Skeletal muscle tissue (tissue), 4 donors: ENCODE data around the gene SLC11A2. TPM values are rescaled to one million over a fixed set of nuclear protein-coding genes. Genes with fewer than 3 reads are reported as not detected.

Experiments used
- H3K27ac ChIP-seq: one replicate; pipeline ENCODE4 v1.7.0; 2013; ENCODE audit warnings: mild to moderate bottlenecking, low read depth, low read length, inconsistent platforms
- H3K27me3 ChIP-seq, 3 donors: one replicate each; pipeline ENCODE4 v1.7.0; 2013; ENCODE audit warnings: low read length in 3 of 3; ENCODE audit not compliant: control insufficient read depth in 3 of 3, insufficient read depth in 3 of 3
- H3K36me3 ChIP-seq, 3 donors: one replicate each; pipeline ENCODE4 v1.7.0; 2013; ENCODE audit warnings: low read length in 3 of 3; ENCODE audit not compliant: control insufficient read depth in 3 of 3, insufficient read depth in 3 of 3
- H3K4me1 ChIP-seq, 3 donors: one replicate each; pipeline ENCODE4 v1.7.0; 2013; ENCODE audit warnings: low read length in 3 of 3, mild to moderate bottlenecking in 3 of 3; ENCODE audit not compliant: control insufficient read depth in 3 of 3, insufficient read depth in 3 of 3
- H3K4me3 ChIP-seq, 3 donors: one replicate each; pipeline ENCODE4 v1.7.0; 2013; ENCODE audit warnings: low read length in 3 of 3
- H3K9ac ChIP-seq, 3 donors: one replicate each; pipeline ENCODE4 v1.7.0; 2013; ENCODE audit warnings: low read length in 3 of 3, mild to moderate bottlenecking in 3 of 3, moderate library complexity in 2 of 3, low read depth in 1 of 3
- H3K9me3 ChIP-seq, 3 donors: one replicate each; pipeline ENCODE4 v1.7.0; 2013; ENCODE audit warnings: low read length in 3 of 3; ENCODE audit not compliant: control insufficient read depth in 3 of 3
- total RNA-seq: library from RNA; depleted of rRNA; stranded (reverse); fragments of >200 nt; gene quantifications from one replicate; pipeline ENCODE4 v1.2.3, GENCODE V29; 2014
- donor health status: Osteomylitis.

SLC11A2 gene
- total RNA-seq, 1 donor from 2014 or later, result 39.1 TPM

GRCh38 chr12:50985322-50985721 lies 40.9 kb downstream of the SLC11A2 start:
- Histone ChIP-seq H3K9ac (peak overlapping the region in 2 of 3 donors; percentile 8), H3K36me3 (peaks cover 8 to 22% (median 13%) of the 10 kb centered on the region in 3 donors), H3K9me3 (no peaks in the 10 kb centered on the region), H3K27me3 (no peaks in the 10 kb centered on the region), H3K4me1 (peaks cover 20 to 31% (median 29%) of the 10 kb centered on the region in 3 donors), H3K4me3 (no peak overlapping the region), H3K27ac (peak overlapping the region; percentile 83)

- peaks cover 20 to 31% (median 29%) of the 10 kb centered on the region in 3 donors for H3K4me1 ChIP-seq
- peak overlapping the region in 2 of 3 donors; percentile 8 to 10 for H3K9ac ChIP-seq
- H3K36me3 ChIP-seq, result peaks cover 6 to 17% (median 10%) of the 10 kb centered on the region in 3 donors
- H3K27ac ChIP-seq, result peak overlapping the region; percentile 83
- H3K27me3 ChIP-seq, result no peaks in the 10 kb centered on the region
- H3K9me3 ChIP-seq, result no peaks in the 10 kb centered on the region
- no peak overlapping the region for H3K4me3 ChIP-seq
Measured at GRCh38 chr12:50984586-50985298, 41.4 kb downstream of the SLC11A2 start.

GRCh38 chr12:50981319-50982239 lies 44.6 kb downstream of the SLC11A2 start:
- no peaks in the 10 kb centered on the region for H3K9me3 ChIP-seq
- no peaks in the 10 kb centered on the region for H3K27me3 ChIP-seq
- no peak overlapping the region for H3K9ac ChIP-seq
- peaks cover 0 to 8% (median 7%) of the 10 kb centered on the region in 3 donors for H3K36me3 ChIP-seq
- peaks cover 18 to 26% (median 23%) of the 10 kb centered on the region in 3 donors for H3K4me1 ChIP-seq
- peak overlapping the region; percentile 13 for H3K27ac ChIP-seq
- no peak overlapping the region for H3K4me3 ChIP-seq

GRCh38 chr12:50980545-50980944 lies 45.6 kb downstream of the SLC11A2 start:
- H3K36me3 ChIP-seq, result peaks cover 0 to 8% (median 7%) of the 10 kb centered on the region in 3 donors
- H3K4me3 ChIP-seq, result no peak overlapping the region
- H3K9me3 ChIP-seq, result no peaks in the 10 kb centered on the region
- no peak overlapping the region for H3K9ac ChIP-seq
- no peak overlapping the region for H3K27ac ChIP-seq
- no peaks in the 10 kb centered on the region for H3K27me3 ChIP-seq
- peaks cover 14 to 20% (median 16%) of the 10 kb centered on the region in 3 donors for H3K4me1 ChIP-seq

GRCh38 chr12:50979369-50980052 lies 46.7 kb downstream of the SLC11A2 start:
- Histone ChIP-seq H3K36me3 (peaks cover 0 to 8% (median 7%) of the 10 kb centered on the region in 3 donors), H3K27me3 (no peaks in the 10 kb centered on the region), H3K27ac (no peak overlapping the region), H3K4me1 (peaks cover 4 to 11% (median 6%) of the 10 kb centered on the region in 3 donors), H3K9ac (no peak overlapping the region), H3K9me3 (no peaks in the 10 kb centered on the region), H3K4me3 (no peak overlapping the region)

- Histone ChIP-seq H3K27me3 (no peaks in the 10 kb centered on the region), H3K9ac (no peak overlapping the region), H3K9me3 (no peaks in the 10 kb centered on the region), H3K36me3 (peaks cover 0 to 4% (median 0%) of the 10 kb centered on the region in 3 donors), H3K27ac (no peak overlapping the region), H3K4me3 (no peak overlapping the region), H3K4me1 (peaks cover 0 to 8% (median 8%) of the 10 kb centered on the region in 3 donors)
Measured at GRCh38 chr12:50971946-50972345, 54.2 kb downstream of the SLC11A2 start.

- H3K9ac ChIP-seq, result no peak overlapping the region
- H3K36me3 ChIP-seq, result peaks cover 0 to 2% (median 0%) of the 10 kb centered on the region in 3 donors
- peaks cover 0 to 3% (median 0%) of the 10 kb centered on the region in 3 donors for H3K4me1 ChIP-seq
- H3K27ac ChIP-seq, result no peak overlapping the region
- H3K27me3 ChIP-seq, result no peaks in the 10 kb centered on the region
- no peaks in the 10 kb centered on the region for H3K9me3 ChIP-seq
- no peak overlapping the region for H3K4me3 ChIP-seq
Measured at GRCh38 chr12:50964432-50964831, 61.8 kb downstream of the SLC11A2 start.

GRCh38 chr12:50961708-50962107 lies 64.5 kb downstream of the SLC11A2 start:
- Histone ChIP-seq H3K4me1 (peaks cover 0 to 3% (median 0%) of the 10 kb centered on the region in 3 donors), H3K36me3 (no peaks in the 10 kb centered on the region), H3K4me3 (no peak overlapping the region), H3K27me3 (no peaks in the 10 kb centered on the region), H3K27ac (no peak overlapping the region), H3K9me3 (no peaks in the 10 kb centered on the region), H3K9ac (no peak overlapping the region)

GRCh38 chr12:50960130-50960529 lies 66.1 kb downstream of the SLC11A2 start:
- H3K27me3 ChIP-seq, result no peaks in the 10 kb centered on the region
- no peak overlapping the region for H3K9ac ChIP-seq
- H3K36me3 ChIP-seq, result no peaks in the 10 kb centered on the region
- H3K4me3 ChIP-seq, result no peak overlapping the region
- no peak overlapping the region for H3K27ac ChIP-seq
- H3K9me3 ChIP-seq, result no peaks in the 10 kb centered on the region
- peaks cover 0 to 3% (median 0%) of the 10 kb centered on the region in 3 donors for H3K4me1 ChIP-seq
